Spleen (tissue), 11 donors: ENCODE measurements around the gene TCEAL8. TPM values are rescaled to one million over a fixed set of nuclear protein-coding genes. Genes with fewer than 3 reads are reported as not detected.

Source experiments
- DNase-seq: peaks from one replicate; pipeline ENCODE4 v3.0.0-alpha.2; 2020
- H3K27ac ChIP-seq, 8 donors: fragments of 200-600 bp; sonication (generic) in 7 of 8; 1 replicate in 4 of 8; 2 replicates in 4 of 8; pipeline versions ENCODE4 v1.5.0 to v1.8.0; 2016 to 2021; ENCODE audit warnings: inconsistent platforms in 4 of 8, mild to moderate bottlenecking in 4 of 8, moderate library complexity in 1 of 8
- H3K27me3 ChIP-seq, 7 donors: fragments of 200-600 bp; sonication (generic) in 6 of 7; replicated peaks in 1 of 7; 1 replicate in 4 of 7; 2 replicates in 3 of 7; pipeline versions ENCODE4 v1.5.0 to v1.8.0; 2016 to 2021; ENCODE audit warnings: inconsistent platforms in 3 of 7, mild to moderate bottlenecking in 1 of 7
- H3K36me3 ChIP-seq, 6 donors: fragments of 200-600 bp; sonication (generic) in 5 of 6; 1 replicate in 4 of 6; 2 replicates in 2 of 6; pipeline versions ENCODE4 v1.5.0 to v1.8.0; 2016 to 2021; ENCODE audit warnings: inconsistent platforms in 2 of 6
- H3K4me1 ChIP-seq, 6 donors: fragments of 200-600 bp; sonication (generic) in 5 of 6; 1 replicate in 3 of 6; 2 replicates in 3 of 6; pipeline versions ENCODE4 v1.5.0 to v1.8.0; 2016 to 2021; ENCODE audit warnings: inconsistent platforms in 3 of 6
- H3K4me3 ChIP-seq, 8 donors: fragments of 200-600 bp; sonication (generic) in 7 of 8; 1 replicate in 4 of 8; 2 replicates in 4 of 8; pipeline versions ENCODE4 v1.5.0 to v1.8.0; 2016 to 2021; ENCODE audit warnings: inconsistent platforms in 4 of 8, mild to moderate bottlenecking in 4 of 8, moderate library complexity in 2 of 8
- H3K9me3 ChIP-seq, 8 donors: fragments of 200-600 bp; sonication (generic) in 7 of 8; 1 replicate in 4 of 8; 2 replicates in 4 of 8; pipeline versions ENCODE4 v1.5.0 to v1.8.0; 2016 to 2021; ENCODE audit warnings: inconsistent platforms in 4 of 8
- CTCF ChIP-seq, 11 experiments: fragments of 200-600 bp in 7 of 11; fragments of 450-650 bp in 4 of 11; sonication (generic) in 4 of 11; IDR thresholded peaks in 8 of 11; conservative IDR thresholded peaks in 3 of 11; 1 replicate in 7 of 11; 2 replicates in 4 of 11; pipeline versions ENCODE4 v1.4.0 to v1.8.0; 2016 to 2021; ENCODE audit warnings: antibody characterized with exemption in 11 of 11, inconsistent platforms in 4 of 11, mild to moderate bottlenecking in 1 of 11
- POLR2A ChIP-seq, 3 donors: fragments of 450-650 bp; IDR thresholded peaks; one replicate each; pipeline ENCODE4 v1.5.1; 2017; ENCODE audit warnings: antibody characterized with exemption in 3 of 3, mild to moderate bottlenecking in 1 of 3
- POLR2AphosphoS5 ChIP-seq, 3 donors: sonication (generic); formaldehyde crosslinking; IDR thresholded peaks; one replicate each; pipeline ENCODE4 v1.5.1; 2017; ENCODE audit warnings: antibody characterized with exemption in 3 of 3
- WGBS, 5 donors: extraction: QIAGEN DNeasy Blood & Tissue Kit in 3 of 5; methylation state at CpG; one replicate each; pipeline versions ENCODE4 v1.1.5 to v1.1.7; 2013 to 2018; 5-methylcytosine and 5-hydroxymethylcytosine counted together
- intact Hi-C: fragments of 100-400 bp; cut with DNase I; formaldehyde crosslinking; loops from one replicate; pipeline ENCODE4 v1.15.0; 2023; ENCODE audit warnings: low total_unique reads
- polyA plus RNA-seq, 3 donors: library from polyadenylated mRNA; stranded (reverse); fragments of 200-250 nt; gene quantifications; one replicate each; pipeline ENCODE4 v1.2.1, GENCODE V29; 2013
- total RNA-seq, 7 donors: library from RNA; depleted of rRNA in 3 of 7; stranded (reverse); fragments of >200 nt in 3 of 7; fragmentation: NEBNext Ultra II Directional in 4 of 7; extraction: Animal tissue kit (Norgen Biotek cat#: 25700) in 4 of 7; gene quantifications; one replicate each; pipeline versions ENCODE4 v1.1.0 to v1.2.1, GENCODE V29; 2016 to 2021
- donor health status: healthy with polysubstance abuse.
- donor health status: DM: no; HTN: no; CAD: no; lungs with moderate emphysema.
- donor health status: DM: no; HTN: no; CAD: no.
- donor health status: Bipolar disorder and iron deficiency.
- donor health status: healthy.
- donor health status: DM: no; HTN: no; CAD: no.
- donor health status: DM: yes; HTN: yes; CAD: no.

TCEAL8 gene
- total and polyA plus RNA-seq, 10 donors, result 26.9 to 64.8 (median 48.3) TPM

GRCh38 chrX:103215425-103215991 is 39.4 kb downstream of the TCEAL8 start:
- intact Hi-C loops, result no loop called here
- peak overlapping the region; percentile 72 to 92 (median 90) for H3K27ac ChIP-seq
- H3K27me3 ChIP-seq, result peaks cover 0 to 16% (median 0%) of the 10 kb centered on the region in 7 donors
- TF ChIP-seq POLR2AphosphoS5 (IDR thresholded peaks at IDR 0.05), result no peak
- TF ChIP-seq CTCF (IDR thresholded peaks at IDR 0.05 in 8 of 11, conservative IDR thresholded peaks at IDR 0.05 in 3 of 11), result no peak
- no peak for TF ChIP-seq POLR2A (IDR thresholded peaks at IDR 0.05)
- H3K4me3 ChIP-seq, result peak overlapping the region; percentile 45 to 84 (median 56)
- H3K9me3 ChIP-seq, result no peaks in the 10 kb centered on the region
- no peaks in the 10 kb centered on the region for H3K36me3 ChIP-seq
- peaks cover 0 to 12% (median 2%) of the 10 kb centered on the region in 6 donors for H3K4me1 ChIP-seq
- peak; percentile 88 for DNase-seq
- 3 to 59% (median 4%) methylated on average over 5 to 38 of the region's 39 CpGs for WGBS, 5 donors

GRCh38 chrX:103214870-103215424 is 40.0 kb downstream of the TCEAL8 start, which contains the start of gene BEX4:
BEX4 (plus strand) TSS chrX:103215108; CDS start chrX:103216154, 1,046 bp downstream.
- peak; percentile 94 for DNase-seq
- Histone ChIP-seq H3K27me3 (peaks cover 0 to 15% (median 0%) of the 10 kb centered on the region in 7 donors), H3K36me3 (no peaks in the 10 kb centered on the region), H3K4me1 (peaks cover 0 to 12% (median 2%) of the 10 kb centered on the region in 6 donors), H3K9me3 (no peaks in the 10 kb centered on the region), H3K4me3 (peak within 1 kb of the TSS; percentile 45 to 84 (median 56)), H3K27ac (peak within 1 kb of the TSS; percentile 72 to 92 (median 90))
- intact Hi-C loops, result loop anchor here (5.0 kb wide), 1 partner anchor 252 kb away; no protein-coding TSS in a partner anchor
- WGBS, 5 donors, result 0 to 55% (median 3%) methylated on average over 8 to 45 of the region's 45 CpGs
- TF ChIP-seq POLR2A (IDR thresholded peaks at IDR 0.05) (peak in 2 of 3 donors; percentile 69 to 84), CTCF (IDR thresholded peaks at IDR 0.05 in 8 of 11, conservative IDR thresholded peaks at IDR 0.05 in 3 of 11) (no peak), POLR2AphosphoS5 (IDR thresholded peaks at IDR 0.05) (peak; percentile 97 to 98 (median 97))

- H3K4me1 ChIP-seq, result peaks cover 0 to 12% (median 2%) of the 10 kb centered on the region in 6 donors
- no peaks in the 10 kb centered on the region for H3K9me3 ChIP-seq
- 61 to 89% (median 80%) methylated on average over 6 to 8 of the region's 8 CpGs for WGBS, 5 donors
- intact Hi-C loops, result loop anchor here (5.0 kb wide), 1 partner anchor 254 kb away; no protein-coding TSS in a partner anchor
- TF ChIP-seq POLR2AphosphoS5 (IDR thresholded peaks at IDR 0.05), result no peak
- no peak for TF ChIP-seq POLR2A (IDR thresholded peaks at IDR 0.05)
- no peak for TF ChIP-seq CTCF (IDR thresholded peaks at IDR 0.05 in 8 of 11, conservative IDR thresholded peaks at IDR 0.05 in 3 of 11)
- no peak overlapping the region for H3K27ac ChIP-seq
- no peaks in the 10 kb centered on the region for H3K36me3 ChIP-seq
- peaks cover 0 to 12% (median 0%) of the 10 kb centered on the region in 7 donors for H3K27me3 ChIP-seq
- H3K4me3 ChIP-seq, result no peak overlapping the region
- DNase-seq, result no peak
These were observed 42.1 kb downstream of the TCEAL8 start for GRCh38 chrX:103212749-103213457.
